Natural killer cell (primary cell): Measurements from ENCODE around the gene E2F3. TPM values are rescaled to one million over a fixed set of nuclear protein-coding genes. Genes with fewer than 3 reads are reported as not detected.

Source experiments
- ATAC-seq, 3 donors: fragments of 150-1000 bp in 2 of 3; fragments of 200-7000 bp in 1 of 3; cut with Tn5 transposase; 1 replicate in 1 of 3; 2 replicates in 2 of 3; pipeline ENCODE4 v1.10.0; 2021; ENCODE audit warnings: mild to moderate bottlenecking in 2 of 3, moderate library complexity in 2 of 3
- DNase-seq, 2 donors: peaks; one replicate each; pipeline versions ENCODE4 v3.0.0 to v3.0.0-alpha.2; 2013 to 2021; ENCODE audit warnings: mixed read lengths in 1 of 2
- H3K27ac ChIP-seq: one replicate; pipeline ENCODE4 v1.5.1; 2013; ENCODE audit warnings: mild to moderate bottlenecking, low read length
- H3K27me3 ChIP-seq: one replicate; pipeline ENCODE4 v1.6.1; 2013; ENCODE audit warnings: low read length; ENCODE audit not compliant: control insufficient read depth, insufficient read depth
- H3K36me3 ChIP-seq: one replicate; pipeline ENCODE4 v1.6.1; 2013; ENCODE audit warnings: low read length; ENCODE audit not compliant: control insufficient read depth, insufficient read depth
- H3K4me1 ChIP-seq: one replicate; pipeline ENCODE4 v1.6.1; 2013; ENCODE audit warnings: low read length; ENCODE audit not compliant: control insufficient read depth, insufficient read depth
- H3K4me3 ChIP-seq: one replicate; pipeline ENCODE4 v1.5.1; 2013; ENCODE audit warnings: low read length
- H3K9me3 ChIP-seq: one replicate; pipeline ENCODE4 v1.6.1; 2013; ENCODE audit warnings: low read length; ENCODE audit not compliant: control insufficient read depth, insufficient read depth
- H3K27ac Mint-ChIP-seq, 2 donors: one replicate each; pipeline ENCODE4 v1.8.0; 2022; ENCODE audit warnings: mild to moderate bottlenecking in 2 of 2, mixed read lengths in 2 of 2, moderate library complexity in 1 of 2
- H3K27me3 Mint-ChIP-seq, 2 donors: one replicate each; pipeline ENCODE4 v1.8.0; 2022; ENCODE audit warnings: low read depth in 2 of 2, mixed read lengths in 2 of 2
- H3K36me3 Mint-ChIP-seq: one replicate; pipeline ENCODE4 v1.8.0; 2022; ENCODE audit warnings: mixed read lengths
- H3K4me1 Mint-ChIP-seq, 2 donors: one replicate each; pipeline ENCODE4 v1.8.0; 2022; ENCODE audit warnings: mixed read lengths in 2 of 2
- H3K4me3 Mint-ChIP-seq: one replicate; pipeline ENCODE4 v1.8.0; 2022; ENCODE audit warnings: mild to moderate bottlenecking, moderate library complexity, mixed read lengths
- H3K9me3 Mint-ChIP-seq, 2 donors: one replicate each; pipeline ENCODE4 v1.8.0; 2022; ENCODE audit warnings: mixed read lengths in 2 of 2
- WGBS: methylation state at CpG from one replicate; pipeline ENCODE4 v1.1.7; 2013; ENCODE audit warnings: missing lambda C conversion rate; ENCODE audit not compliant: insufficient coverage; 5-methylcytosine and 5-hydroxymethylcytosine counted together
- intact Hi-C: fragments of 100-400 bp; cut with micrococcal nuclease; formaldehyde crosslinking; loops from one replicate; pipeline ENCODE4 v1.14.2; 2022
- total RNA-seq, 4 donors: library from RNA; stranded (reverse); fragments of 120-200 nt in 1 of 4; gene quantifications; one replicate each; pipeline versions ENCODE4 v1.2.3 to v1.2.4, GENCODE V29; 2013 to 2022
- TF ChIP-seq, protein P1 (sequence below): fragments of 200-600 bp; IDR thresholded peaks from one replicate; pipeline ENCODE4 v1.8.0; 2022; ENCODE audit warnings: antibody characterized with exemption

Gene E2F3
- total RNA-seq, 3 donors from 2014 or later (not counting 1 experiment from before 2014, with no cell fraction given) = 8.2 to 14.7 (median 12.2) TPM

DNA sequence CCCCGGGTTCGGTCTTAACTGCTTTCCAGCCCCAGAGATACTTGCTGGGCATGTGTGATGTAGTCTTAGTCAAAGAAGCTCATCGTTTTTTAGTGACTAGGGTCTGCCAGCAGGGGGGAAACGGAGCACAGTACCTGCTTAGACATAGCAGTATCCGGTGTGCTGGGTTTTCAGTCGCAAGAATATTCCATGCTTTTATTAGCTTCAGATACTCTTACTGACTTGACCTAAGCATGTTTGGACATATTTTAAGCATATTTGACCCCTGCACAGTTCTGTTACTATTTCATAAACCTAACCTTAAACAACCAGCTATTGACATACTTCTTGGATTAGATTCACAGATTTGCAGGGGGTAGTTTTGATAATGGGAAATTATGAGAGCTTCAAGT lies 3.0 kb downstream of the E2F3 start:
- Histone ChIP-seq H3K27me3 (no peaks in the 10 kb centered on the region), H3K36me3 (peaks cover 3% of the 10 kb centered on the region), H3K4me1 (peaks cover 22% of the 10 kb centered on the region), H3K9me3 (no peaks in the 10 kb centered on the region), H3K27ac (peak overlapping the region; percentile 88), H3K4me3 (peak overlapping the region; percentile 70)
- DNase-seq = peak; percentile 46 to 86
- TF ChIP-seq, protein P1, sequence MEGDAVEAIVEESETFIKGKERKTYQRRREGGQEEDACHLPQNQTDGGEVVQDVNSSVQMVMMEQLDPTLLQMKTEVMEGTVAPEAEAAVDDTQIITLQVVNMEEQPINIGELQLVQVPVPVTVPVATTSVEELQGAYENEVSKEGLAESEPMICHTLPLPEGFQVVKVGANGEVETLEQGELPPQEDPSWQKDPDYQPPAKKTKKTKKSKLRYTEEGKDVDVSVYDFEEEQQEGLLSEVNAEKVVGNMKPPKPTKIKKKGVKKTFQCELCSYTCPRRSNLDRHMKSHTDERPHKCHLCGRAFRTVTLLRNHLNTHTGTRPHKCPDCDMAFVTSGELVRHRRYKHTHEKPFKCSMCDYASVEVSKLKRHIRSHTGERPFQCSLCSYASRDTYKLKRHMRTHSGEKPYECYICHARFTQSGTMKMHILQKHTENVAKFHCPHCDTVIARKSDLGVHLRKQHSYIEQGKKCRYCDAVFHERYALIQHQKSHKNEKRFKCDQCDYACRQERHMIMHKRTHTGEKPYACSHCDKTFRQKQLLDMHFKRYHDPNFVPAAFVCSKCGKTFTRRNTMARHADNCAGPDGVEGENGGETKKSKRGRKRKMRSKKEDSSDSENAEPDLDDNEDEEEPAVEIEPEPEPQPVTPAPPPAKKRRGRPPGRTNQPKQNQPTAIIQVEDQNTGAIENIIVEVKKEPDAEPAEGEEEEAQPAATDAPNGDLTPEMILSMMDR = peak; percentile 61
- WGBS = 0% methylated on average over 6 of the region's 6 CpGs
- H3K4me3 Mint-ChIP-seq = peak overlapping the region; percentile 93
- H3K27ac Mint-ChIP-seq = peak overlapping the region; percentile 92 to 95
- peaks cover 43 to 53% of the 10 kb centered on the region in 2 donors for H3K4me1 Mint-ChIP-seq
- no peaks in the 10 kb centered on the region for H3K27me3 Mint-ChIP-seq
- no peaks in the 10 kb centered on the region for H3K36me3 Mint-ChIP-seq
- H3K9me3 Mint-ChIP-seq = no peaks in the 10 kb centered on the region
- ATAC-seq = peak in 1 of 3 donors; percentile 23
- intact Hi-C loops = loop anchor here (1.0 to 5.0 kb wide), 4 partner anchors 82 to 1188 kb away; partner anchors contain the start of gene SOX4

GRCh38 chr6:20408851-20409250 lies 7.2 kb downstream of the E2F3 start:
- intact Hi-C loops = no loop called here
- no peak overlapping the region for H3K4me3 ChIP-seq
- H3K9me3 ChIP-seq = no peaks in the 10 kb centered on the region
- TF ChIP-seq, protein P1 = no peak
- Mint-ChIP-seq H3K9me3 (no peaks in the 10 kb centered on the region), H3K27me3 (no peaks in the 10 kb centered on the region), H3K36me3 (no peaks in the 10 kb centered on the region), H3K27ac (peak overlapping the region; percentile 84 to 89), H3K4me3 (peak overlapping the region; percentile 76), H3K4me1 (peaks cover 55 to 59% of the 10 kb centered on the region in 2 donors)
- ATAC-seq (no peak), DNase-seq (no peak)
- no peaks in the 10 kb centered on the region for H3K27me3 ChIP-seq
- H3K36me3 ChIP-seq = peaks cover 3% of the 10 kb centered on the region
- H3K4me1 ChIP-seq = peaks cover 32% of the 10 kb centered on the region
- no peak overlapping the region for H3K27ac ChIP-seq
- WGBS = 77% methylated on average over 4 of the region's 4 CpGs

DNA sequence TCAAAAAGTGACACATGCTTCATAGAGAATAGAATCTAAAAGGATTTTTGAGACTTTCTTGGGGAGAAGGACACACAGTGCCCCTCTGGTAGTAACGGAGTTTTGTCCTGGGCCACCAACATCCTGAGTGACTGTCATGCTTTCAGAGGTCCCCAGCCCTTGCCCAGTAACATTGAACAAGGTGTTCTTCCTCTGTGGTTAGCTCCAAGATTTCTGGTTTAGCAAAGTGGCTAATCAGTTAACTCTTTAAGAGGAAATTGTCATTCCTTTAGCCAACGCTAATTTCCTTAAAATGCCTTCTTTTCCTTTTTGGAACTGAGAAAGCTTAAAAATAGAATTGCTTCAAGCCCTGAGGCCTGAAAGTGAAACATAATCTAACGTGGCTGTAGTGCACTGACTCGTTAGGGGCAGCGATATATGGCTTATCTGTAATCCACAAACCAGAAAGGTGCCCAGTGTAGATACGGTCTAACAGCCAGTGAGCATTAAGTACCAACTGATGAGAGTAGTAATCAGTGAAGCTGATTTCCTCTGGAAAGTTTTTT lies 7.8 kb downstream of the E2F3 start:
- TF ChIP-seq, protein P1 = no peak
- peak overlapping the region; percentile 84 to 89 for H3K27ac Mint-ChIP-seq
- H3K4me3 Mint-ChIP-seq = peak overlapping the region; percentile 76
- peaks cover 3% of the 10 kb centered on the region for H3K36me3 ChIP-seq
- ATAC-seq (peak; percentile 79 to 83 (median 81)), DNase-seq (peak in 1 of 2 donors; percentile 40)
- H3K27me3 Mint-ChIP-seq = no peaks in the 10 kb centered on the region
- peaks cover 26% of the 10 kb centered on the region for H3K4me1 ChIP-seq
- H3K27me3 ChIP-seq = no peaks in the 10 kb centered on the region
- intact Hi-C loops = no loop called here
- peak overlapping the region; percentile 66 for H3K27ac ChIP-seq
- no peak overlapping the region for H3K4me3 ChIP-seq
- WGBS = 0% methylated on average over 6 of the region's 6 CpGs
- no peaks in the 10 kb centered on the region for H3K9me3 Mint-ChIP-seq
- H3K36me3 Mint-ChIP-seq = no peaks in the 10 kb centered on the region
- no peaks in the 10 kb centered on the region for H3K9me3 ChIP-seq
- peaks cover 55 to 57% of the 10 kb centered on the region in 2 donors for H3K4me1 Mint-ChIP-seq

DNA sequence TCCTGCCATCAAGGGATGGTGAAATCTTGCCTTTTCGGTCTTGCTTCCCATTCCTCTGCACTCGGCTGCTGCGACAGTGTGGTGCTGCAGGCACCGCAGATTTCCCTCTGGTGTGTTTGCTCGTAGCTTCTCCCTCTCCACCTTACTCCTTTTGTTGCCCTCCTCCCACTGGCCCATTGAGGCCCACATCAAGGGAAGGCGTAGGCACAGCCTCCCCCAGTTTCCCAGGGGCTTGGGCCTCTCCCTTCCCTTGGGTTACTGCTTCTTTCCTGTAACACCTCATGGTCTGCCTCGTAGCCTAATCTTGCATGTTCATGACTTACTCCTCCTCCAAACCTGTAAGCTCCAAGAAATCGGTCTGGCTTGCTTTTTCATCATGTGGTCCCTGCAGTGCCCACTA lies 9.9 kb downstream of the E2F3 start:
- WGBS = 68% methylated on average over 8 of the region's 8 CpGs

More for the DNA sequence above, 9.9 kb downstream of the E2F3 start:
- Mint-ChIP-seq H3K27me3 (no peaks in the 10 kb centered on the region), H3K36me3 (no peaks in the 10 kb centered on the region), H3K27ac (peak overlapping the region; percentile 84 to 89), H3K4me3 (no peak overlapping the region), H3K4me1 (peaks cover 69 to 73% of the 10 kb centered on the region in 2 donors), H3K9me3 (no peaks in the 10 kb centered on the region)
- no peaks in the 10 kb centered on the region for H3K9me3 ChIP-seq
- no peaks in the 10 kb centered on the region for H3K27me3 ChIP-seq
- intact Hi-C loops = no loop called here
- TF ChIP-seq, protein P1 = no peak
- no peak for DNase-seq
- H3K4me3 ChIP-seq = no peak overlapping the region
- ATAC-seq = no peak
- H3K27ac ChIP-seq = no peak overlapping the region
- no peaks in the 10 kb centered on the region for H3K36me3 ChIP-seq
- peaks cover 45% of the 10 kb centered on the region for H3K4me1 ChIP-seq
